ENCODE measurements around the gene TLL2.

GRCh38 chr10:96337106-96337505, 176.6 kb downstream of the TLL2 start:
- TF ChIP-seq POLR2A (IDR thresholded peaks at IDR 0.05) = no peak
- no peak for TF ChIP-seq CTCF (IDR thresholded peaks at IDR 0.05)
